Measurements from ENCODE around the gene TNFAIP6. TPM values are rescaled to one million over a fixed set of nuclear protein-coding genes. Genes with fewer than 3 reads are reported as not detected.

TNFAIP6 gene
- total RNA-seq, 2 experiments from 2014 or later: not detected

DNA sequence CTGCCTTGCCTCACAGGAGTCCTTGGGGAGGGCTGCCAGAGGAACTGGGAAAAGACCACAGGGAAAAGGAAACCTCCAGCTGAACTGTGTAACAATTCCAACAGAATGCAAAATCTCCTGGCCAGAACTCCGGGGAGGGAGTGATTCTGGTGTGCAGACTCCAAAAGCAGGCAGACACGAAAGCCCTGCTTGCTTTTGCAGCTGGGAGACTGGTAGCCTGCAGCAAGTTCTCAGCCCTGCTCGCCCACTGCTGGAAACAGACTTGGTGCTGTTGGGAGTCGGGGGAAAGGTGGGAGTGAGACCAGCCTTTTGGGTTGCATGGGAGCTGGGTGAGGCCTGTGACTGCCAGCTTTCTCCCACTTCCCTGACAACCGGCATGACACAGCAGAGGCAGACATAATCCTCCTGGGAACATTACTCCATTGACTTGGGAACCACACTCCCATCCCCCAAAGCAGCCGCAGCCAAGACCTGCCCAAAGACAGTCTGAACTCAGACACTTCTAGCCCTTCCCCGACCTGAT, 42.0 kb upstream of the TNFAIP6 start:
- no peak for DNase-seq (ENCODE audit: low spot score)
- BruUV-seq (replicated peaks): no TSS peak
- H3K4me3 ChIP-seq (ENCODE audit: low read depth, low read length, poor library complexity, severe bottlenecking): no peak overlapping the region
- no peaks in the 10 kb centered on the region for H4K20me1 ChIP-seq (ENCODE audit: insufficient read depth, low read length)
- no peak for TF ChIP-seq EZH2phosphoT487 (IDR thresholded peaks at IDR 0.05; ENCODE audit: borderline replicate concordance, low read depth, low read length)
- TF ChIP-seq, protein P1, sequence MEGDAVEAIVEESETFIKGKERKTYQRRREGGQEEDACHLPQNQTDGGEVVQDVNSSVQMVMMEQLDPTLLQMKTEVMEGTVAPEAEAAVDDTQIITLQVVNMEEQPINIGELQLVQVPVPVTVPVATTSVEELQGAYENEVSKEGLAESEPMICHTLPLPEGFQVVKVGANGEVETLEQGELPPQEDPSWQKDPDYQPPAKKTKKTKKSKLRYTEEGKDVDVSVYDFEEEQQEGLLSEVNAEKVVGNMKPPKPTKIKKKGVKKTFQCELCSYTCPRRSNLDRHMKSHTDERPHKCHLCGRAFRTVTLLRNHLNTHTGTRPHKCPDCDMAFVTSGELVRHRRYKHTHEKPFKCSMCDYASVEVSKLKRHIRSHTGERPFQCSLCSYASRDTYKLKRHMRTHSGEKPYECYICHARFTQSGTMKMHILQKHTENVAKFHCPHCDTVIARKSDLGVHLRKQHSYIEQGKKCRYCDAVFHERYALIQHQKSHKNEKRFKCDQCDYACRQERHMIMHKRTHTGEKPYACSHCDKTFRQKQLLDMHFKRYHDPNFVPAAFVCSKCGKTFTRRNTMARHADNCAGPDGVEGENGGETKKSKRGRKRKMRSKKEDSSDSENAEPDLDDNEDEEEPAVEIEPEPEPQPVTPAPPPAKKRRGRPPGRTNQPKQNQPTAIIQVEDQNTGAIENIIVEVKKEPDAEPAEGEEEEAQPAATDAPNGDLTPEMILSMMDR (conservative IDR thresholded peaks at IDR 0.05; ENCODE audit: low read length): no peak
- intact Hi-C loops (cut with micrococcal nuclease; ENCODE audit: unreplicated experiment): no loop called here
- H3K9me2 ChIP-seq (ENCODE audit: insufficient read depth, low read length): no peaks in the 10 kb centered on the region
- no peaks in the 10 kb centered on the region for H3K79me2 ChIP-seq (ENCODE audit: insufficient read depth, low read depth, low read length)
- H2AFZ ChIP-seq (ENCODE audit: low read length): no peak overlapping the region
- H3K4me2 ChIP-seq (ENCODE audit: low read length): no peak overlapping the region
- H3K9me3 ChIP-seq (ENCODE audit: low read length): no peaks in the 10 kb centered on the region
- CTCF ChIA-PET (ENCODE audit: unreplicated experiment): no interaction called here
- H3K4me1 ChIP-seq (ENCODE audit: insufficient read depth, low read length, poor library complexity, severe bottlenecking): no peaks in the 10 kb centered on the region
- H3K36me3 ChIP-seq (ENCODE audit: insufficient read depth, low read length): no peaks in the 10 kb centered on the region
- POLR2A ChIA-PET: no interaction called here
- H3K27ac ChIP-seq (ENCODE audit: low read depth, low read length, poor library complexity, severe bottlenecking): no peak overlapping the region

DNA sequence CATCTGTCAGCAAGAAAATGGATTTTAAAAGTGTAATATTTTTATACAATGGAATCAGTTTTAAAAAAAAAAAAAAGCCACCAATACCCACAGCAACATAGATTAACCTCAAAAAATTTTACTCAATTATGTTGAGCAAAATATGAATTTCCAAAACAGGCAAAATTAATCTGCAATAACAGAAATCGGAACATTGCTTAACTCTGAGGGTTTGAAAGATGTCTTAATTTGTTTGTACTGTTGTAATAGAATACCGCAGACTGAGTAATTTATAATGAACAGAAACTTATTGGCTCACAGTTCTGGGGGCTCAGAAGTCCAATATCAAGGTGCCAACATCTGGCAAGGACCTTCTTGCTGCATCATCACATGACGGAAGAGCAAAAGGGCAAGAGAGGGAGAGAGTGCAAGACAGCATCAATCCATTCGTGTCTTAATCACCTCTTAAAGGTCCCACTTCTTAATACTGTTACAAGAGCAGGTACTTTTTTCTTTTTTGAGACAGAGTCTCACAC, 31.8 kb upstream of the TNFAIP6 start:
- Histone ChIP-seq H3K79me2 (ENCODE audit: insufficient read depth, low read depth, low read length) (no peaks in the 10 kb centered on the region), H2AFZ (ENCODE audit: low read length) (no peak overlapping the region), H3K4me2 (ENCODE audit: low read length) (no peak overlapping the region), H3K36me3 (ENCODE audit: insufficient read depth, low read length) (no peaks in the 10 kb centered on the region), H3K27ac (ENCODE audit: low read depth, low read length, poor library complexity, severe bottlenecking) (no peak overlapping the region), H3K4me3 (ENCODE audit: low read depth, low read length, poor library complexity, severe bottlenecking) (no peak overlapping the region), H3K9me3 (ENCODE audit: low read length) (no peaks in the 10 kb centered on the region), H3K4me1 (ENCODE audit: insufficient read depth, low read length, poor library complexity, severe bottlenecking) (no peaks in the 10 kb centered on the region), H4K20me1 (ENCODE audit: insufficient read depth, low read length) (no peaks in the 10 kb centered on the region), H3K9me2 (ENCODE audit: insufficient read depth, low read length) (no peaks in the 10 kb centered on the region)
- ChIA-PET CTCF (ENCODE audit: unreplicated experiment) (no interaction called here), POLR2A (interaction anchor here (0.7 kb wide), 1 partner anchor 19 kb away, joined by 3 read pairs; no protein-coding TSS in a partner anchor)
- intact Hi-C loops (cut with micrococcal nuclease; ENCODE audit: unreplicated experiment): no loop called here
- no TSS peak for BruUV-seq (replicated peaks)
- no peak for DNase-seq (ENCODE audit: low spot score)
- TF ChIP-seq EZH2phosphoT487 (IDR thresholded peaks at IDR 0.05; ENCODE audit: borderline replicate concordance, low read depth, low read length): no peak
- TF ChIP-seq, protein P1 (conservative IDR thresholded peaks at IDR 0.05; ENCODE audit: low read length): no peak

DNA sequence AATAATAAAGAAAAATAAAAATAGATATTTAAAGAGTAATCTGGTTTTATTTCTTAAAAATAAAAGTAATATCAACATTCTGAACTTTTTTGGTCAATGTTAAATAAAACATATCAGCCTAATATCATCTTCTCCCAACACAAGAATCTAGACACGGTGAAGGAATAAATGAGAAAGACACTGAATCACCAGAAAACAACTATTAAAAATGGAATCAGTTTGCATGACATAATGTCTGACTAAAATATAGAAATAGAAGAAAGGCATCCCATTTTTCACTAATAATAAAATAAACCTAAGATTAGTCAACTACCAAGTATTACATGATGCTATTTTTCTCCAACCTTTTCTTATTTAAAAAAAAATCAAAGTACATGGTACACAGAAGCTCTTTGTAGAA, 30.8 kb upstream of the TNFAIP6 start:
- Histone ChIP-seq H3K9me3 (ENCODE audit: low read length) (no peaks in the 10 kb centered on the region), H3K27ac (ENCODE audit: low read depth, low read length, poor library complexity, severe bottlenecking) (no peak overlapping the region), H4K20me1 (ENCODE audit: insufficient read depth, low read length) (no peaks in the 10 kb centered on the region), H3K9me2 (ENCODE audit: insufficient read depth, low read length) (no peaks in the 10 kb centered on the region), H2AFZ (ENCODE audit: low read length) (no peak overlapping the region), H3K4me3 (ENCODE audit: low read depth, low read length, poor library complexity, severe bottlenecking) (no peak overlapping the region), H3K36me3 (ENCODE audit: insufficient read depth, low read length) (no peaks in the 10 kb centered on the region), H3K4me2 (ENCODE audit: low read length) (no peak overlapping the region), H3K79me2 (ENCODE audit: insufficient read depth, low read depth, low read length) (no peaks in the 10 kb centered on the region), H3K4me1 (ENCODE audit: insufficient read depth, low read length, poor library complexity, severe bottlenecking) (no peaks in the 10 kb centered on the region)
- intact Hi-C loops (cut with micrococcal nuclease; ENCODE audit: unreplicated experiment): no loop called here
- CTCF ChIA-PET (ENCODE audit: unreplicated experiment): no interaction called here
- DNase-seq (ENCODE audit: low spot score): no peak
- no TSS peak for BruUV-seq (replicated peaks)
- POLR2A ChIA-PET: no interaction called here
- TF ChIP-seq EZH2phosphoT487 (IDR thresholded peaks at IDR 0.05; ENCODE audit: borderline replicate concordance, low read depth, low read length): no peak
- TF ChIP-seq, protein P1 (conservative IDR thresholded peaks at IDR 0.05; ENCODE audit: low read length): no peak

Data from OCI-LY7 (cell line).